H1 (cell line): ENCODE data around the gene RTP2. TPM values are rescaled to one million over a fixed set of nuclear protein-coding genes. Genes with fewer than 3 reads are reported as not detected.

Source experiments
- FOSL1 ChIP-seq: IDR thresholded peaks from 2 replicates; pipeline ENCODE4 v1.6.1; 2011; ENCODE audit warnings: mild to moderate bottlenecking, low read depth, low read length, moderate library complexity; ENCODE audit not compliant: insufficient read depth
- JUND ChIP-seq: IDR thresholded peaks from 2 replicates; pipeline ENCODE4 v1.6.1; 2011; ENCODE audit warnings: mild to moderate bottlenecking, improper control_type of control experiment, low read length
- PHF8 ChIP-seq: fragments of 200-600 bp; sonication (generic); conservative IDR thresholded peaks from 2 replicates; pipeline ENCODE4 v1.7.1; 2012; ENCODE audit warnings: low read depth, mild to moderate bottlenecking, inconsistent platforms, low read length, moderate library complexity
- RFX5 ChIP-seq: IDR thresholded peaks from 2 replicates; pipeline ENCODE4 v1.6.1; 2011; ENCODE audit warnings: low read depth, low read length, improper control_type of control experiment, borderline replicate concordance
- SRF ChIP-seq: IDR thresholded peaks from 2 replicates; pipeline ENCODE4 v1.6.1; 2011; ENCODE audit warnings: mild to moderate bottlenecking, low read depth, low read length, moderate library complexity
- SUZ12 ChIP-seq: fragments of 200-600 bp; sonication (generic); IDR thresholded peaks from 2 replicates; pipeline ENCODE4 v1.6.1; 2012; ENCODE audit warnings: mild to moderate bottlenecking, inconsistent platforms, low read length, moderate library complexity, mixed read lengths
- polyA plus RNA-seq, 7 experiments: library from polyadenylated mRNA; depleted of rRNA in 3 of 7; stranded (reverse) in 5 of 7; unstranded in 2 of 7; fragments of >200 nt in 5 of 7; fragments of 200-250 nt in 2 of 7; gene quantifications; 1 replicate in 5 of 7; 2 replicates in 1 of 7; 4 replicates in 1 of 7; pipeline versions ENCODE4 v1.2.1 to v1.2.3, GENCODE V29; 2011 to 2013; ENCODE audit warnings: missing spikeins in 2 of 7, mixed read lengths in 2 of 7
- total RNA-seq: library from RNA; stranded (reverse); fragmentation: NEBNext Ultra II Directional; extraction: Animal tissue kit (Norgen Biotek cat#: 25700); gene quantifications from 2 replicates; pipeline ENCODE4 v1.2.1, GENCODE V29; 2021

The RTP2 gene
- total and polyA plus RNA-seq, 2 of the 8 experiments (the other 6 are each of a cell fraction or from before 2014, with no cell fraction given) = not detected

- TF ChIP-seq RFX5 (no peak), SUZ12 (no peak), FOSL1 (no peak), SRF (no peak), PHF8 (no peak), JUND (no peak)
Observed at GRCh38 chr3:187738071-187738330, 35.6 kb upstream of the RTP2 start (continued).
